PC-9 (cell line): ENCODE results near the gene CD24. TPM values are rescaled to one million over a fixed set of nuclear protein-coding genes. Genes with fewer than 3 reads are reported as not detected.
"Not testable (repeated sequence)": the region's sequence is repeated elsewhere in the genome, so short reads cannot be mapped to it uniquely, and the experiment has no call there.

Experiments used
- Bru-seq: library from RNA; stranded (reverse); fragments of 400-500 nt; gene quantifications from one replicate; lab custom pipeline; 2021; lab: Mats Ljungman, UMichigan
- BruChase-seq, 2 experiments: library from RNA; stranded (reverse); fragments of 400-500 nt; gene quantifications; one replicate each; lab custom pipeline; 2021; lab: Mats Ljungman, UMichigan
- BruUV-seq: library from RNA; stranded (reverse); fragments of 400-500 nt; replicated peaks from 2 replicates; lab custom pipeline; 2021; lab: Mats Ljungman, UMichigan
- CTCF ChIA-PET: fragments of 300-600 bp; sonication (Branson Sonifier 250); formaldehyde crosslinking; loops from one replicate; lab custom pipeline; 2022; ENCODE audit warnings: antibody characterized with exemption; lab: Charles Lee
- POLR2A ChIA-PET: fragments of 300-600 bp; sonication (Branson Sonifier 250); formaldehyde crosslinking; loops from one replicate; lab custom pipeline; 2022; ENCODE audit warnings: antibody characterized with exemption; ENCODE audit not compliant: unreplicated experiment; lab: Charles Lee
- DNase-seq, 2 experiments: peaks; one replicate each; pipeline versions ENCODE4 v3.0.0 to v3.0.0-alpha.2; 2015 to 2022; ENCODE audit warnings: mixed read lengths in 1 of 2
- H2AFZ ChIP-seq: fragments of 200-600 bp; sonication (generic); 2 replicates; pipeline ENCODE4 v1.8.1; 2017; ENCODE audit warnings: antibody characterized with exemption
- H3F3A ChIP-seq: fragments of 200-600 bp; sonication (generic); 2 replicates; pipeline ENCODE4 v1.8.1; 2017; ENCODE audit warnings: antibody characterized with exemption, mild to moderate bottlenecking, low read depth; ENCODE audit not compliant: insufficient read depth
- H3K27ac ChIP-seq: fragments of 200-600 bp; sonication (generic); 2 replicates; pipeline ENCODE4 v1.6.1; 2016; ENCODE audit warnings: mixed run types
- H3K27me3 ChIP-seq: fragments of 200-600 bp; sonication (generic); 2 replicates; pipeline ENCODE4 v1.6.1; 2016; ENCODE audit warnings: low read depth, mixed run types; ENCODE audit not compliant: insufficient read depth
- H3K36me3 ChIP-seq: fragments of 200-600 bp; sonication (generic); 2 replicates; pipeline ENCODE4 v1.6.1; 2016; ENCODE audit warnings: low read depth, mixed run types
- H3K4me1 ChIP-seq: fragments of 200-600 bp; sonication (generic); replicated peaks from 2 replicates; pipeline ENCODE4 v1.6.1; 2016; ENCODE audit warnings: mixed run types; ENCODE audit not compliant: insufficient read depth
- H3K4me2 ChIP-seq: fragments of 200-600 bp; sonication (generic); 2 replicates; pipeline ENCODE4 v1.6.1; 2017; ENCODE audit warnings: mixed run types
- H3K4me3 ChIP-seq: fragments of 200-600 bp; sonication (generic); 2 replicates; pipeline ENCODE4 v1.6.1; 2016; ENCODE audit warnings: mixed run types
- H3K79me2 ChIP-seq: fragments of 200-600 bp; sonication (generic); 2 replicates; pipeline ENCODE4 v1.6.1; 2017; ENCODE audit warnings: low read depth, mixed run types
- H3K9me2 ChIP-seq: fragments of 200-600 bp; sonication (generic); 2 replicates; pipeline ENCODE4 v1.8.1; 2017; ENCODE audit warnings: mild to moderate bottlenecking; ENCODE audit not compliant: insufficient read depth
- H3K9me3 ChIP-seq: fragments of 200-600 bp; sonication (generic); 2 replicates; pipeline ENCODE4 v1.8.1; 2016; ENCODE audit warnings: low read depth; ENCODE audit not compliant: insufficient read depth
- H4K20me1 ChIP-seq: fragments of 200-600 bp; sonication (generic); 2 replicates; pipeline ENCODE4 v1.8.1; 2017; ENCODE audit not compliant: insufficient read depth
- EZH2 ChIP-seq: fragments of 200-600 bp; sonication (generic); IDR thresholded peaks from 2 replicates; pipeline ENCODE4 v1.8.0; 2017; ENCODE audit warnings: antibody characterized with exemption, low read depth
- intact Hi-C: fragments of 100-400 bp; cut with micrococcal nuclease; formaldehyde crosslinking; loops from one replicate; pipeline ENCODE4 v1.10.0; 2022; ENCODE audit not compliant: unreplicated experiment
- long read RNA-seq: library from polyadenylated mRNA; stranded (forward); transcript quantifications from one replicate; pipeline ENCODE4 v2.0.0, GENCODE V29; 2022
- total RNA-seq: library from RNA; stranded (reverse); gene quantifications from 2 replicates; pipeline ENCODE4 v1.2.3, GENCODE V29; 2021
- TF ChIP-seq, protein P1 (sequence below): fragments of 200-600 bp; sonication (generic); conservative IDR thresholded peaks from 2 replicates; pipeline ENCODE4 v1.6.1; 2017; ENCODE audit warnings: mixed run types, antibody characterized with exemption, mild to moderate bottlenecking, moderate library complexity

CD24 gene, protein sequence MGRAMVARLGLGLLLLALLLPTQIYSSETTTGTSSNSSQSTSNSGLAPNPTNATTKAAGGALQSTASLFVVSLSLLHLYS
- total RNA-seq (93.4 and 145 TPM in 2 replicates), Bru-seq, nascent RNA (percentile 87 among the genes with signal in this experiment), BruChase-seq, experiment 1, labeled RNA remaining after a 2-hour chase (percentile 100 among the genes with signal in this experiment), BruChase-seq, experiment 2, labeled RNA remaining after a 6-hour chase (percentile 99 among the genes with signal in this experiment)
- long read RNA-seq, transcript CD24-204 (3 exons, 2,513 nt) = minor isoform, 5 of 242 reads
- long read RNA-seq, transcript CD24-201 (2 exons, 2,180 nt) = major isoform, 50 of 242 reads
- long read RNA-seq, partial matches to known transcripts = 0 of 242 reads
- long read RNA-seq, other reads (novel, unspliced or antisense) = 186 of 242 reads

DNA sequence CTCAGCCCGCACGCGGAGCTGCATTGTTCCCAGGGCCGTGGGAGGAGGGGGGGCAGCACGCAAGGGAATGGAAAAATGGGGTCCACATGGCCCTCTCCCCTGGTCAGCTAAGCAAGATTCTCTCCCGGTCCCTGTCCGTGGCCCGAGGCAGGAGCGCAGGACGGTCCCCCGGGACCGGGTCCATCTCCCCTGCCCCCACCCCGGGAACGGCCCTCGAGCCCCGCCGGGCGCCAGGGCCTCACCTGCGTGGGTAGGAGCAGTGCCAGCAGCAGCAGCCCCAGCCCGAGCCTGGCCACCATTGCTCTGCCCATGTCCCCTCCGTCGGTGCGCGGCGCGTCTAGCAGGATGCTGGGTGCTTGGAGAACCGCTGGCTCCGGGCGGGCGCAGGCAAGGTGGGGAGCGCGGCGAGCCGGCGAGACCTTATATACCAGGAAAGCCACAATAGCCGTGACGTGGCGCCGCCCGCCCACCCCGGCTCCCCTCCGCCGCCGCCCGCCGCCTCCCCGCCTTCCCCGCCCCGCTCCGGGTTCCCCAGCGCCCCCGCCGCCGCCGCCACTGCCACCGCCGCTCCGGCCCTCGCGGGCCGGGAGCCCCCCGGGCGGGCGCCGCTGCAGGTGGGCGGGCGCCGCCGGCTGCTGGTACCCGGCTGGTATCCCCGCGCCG is at the start of gene CD24:
CD24 (minus strand) TSS at position 394 of the 663 bp plus-strand sequence; CDS start at position 311, 83 bp downstream.
- Histone ChIP-seq H3K27me3 (no peaks in the 10 kb centered on the region), H3K4me2 (peak within 1 kb of the TSS; percentile 83), H3K36me3 (no peaks in the 10 kb centered on the region; the same call in 1 of the 2 replicates), H3K27ac (peak within 1 kb of the TSS; percentile 71), H4K20me1 (no peaks in the 10 kb centered on the region), H3K4me1 (peaks cover 14% of the 10 kb centered on the region), H2AFZ (peak within 1 kb of the TSS; percentile 80), H3F3A (peaks cover 7% of the 10 kb centered on the region; the same call in 1 of the 2 replicates), H3K9me2 (no peaks in the 10 kb centered on the region), H3K9me3 (no peaks in the 10 kb centered on the region), H3K79me2 (peaks cover 20% of the 10 kb centered on the region; the same call in 1 of the 2 replicates), H3K4me3 (peak within 1 kb of the TSS; percentile 88)
- peak; percentile 53 to 80 for DNase-seq
- BruUV-seq = no TSS peak
- ChIA-PET POLR2A (interaction anchor here (0.6 to 0.7 kb wide), 4 partner anchors 61 to 365 kb away, joined by 4 to 18 read pairs (median 5); no protein-coding TSS in a partner anchor), CTCF (no interaction called here)
- intact Hi-C loops = loop anchor here (1.0 to 5.0 kb wide), 4 partner anchors 61 to 345 kb away; partner anchors contain the start of genes QRSL1 and RTN4IP1
- TF ChIP-seq EZH2 = no peak
- TF ChIP-seq, protein P1, sequence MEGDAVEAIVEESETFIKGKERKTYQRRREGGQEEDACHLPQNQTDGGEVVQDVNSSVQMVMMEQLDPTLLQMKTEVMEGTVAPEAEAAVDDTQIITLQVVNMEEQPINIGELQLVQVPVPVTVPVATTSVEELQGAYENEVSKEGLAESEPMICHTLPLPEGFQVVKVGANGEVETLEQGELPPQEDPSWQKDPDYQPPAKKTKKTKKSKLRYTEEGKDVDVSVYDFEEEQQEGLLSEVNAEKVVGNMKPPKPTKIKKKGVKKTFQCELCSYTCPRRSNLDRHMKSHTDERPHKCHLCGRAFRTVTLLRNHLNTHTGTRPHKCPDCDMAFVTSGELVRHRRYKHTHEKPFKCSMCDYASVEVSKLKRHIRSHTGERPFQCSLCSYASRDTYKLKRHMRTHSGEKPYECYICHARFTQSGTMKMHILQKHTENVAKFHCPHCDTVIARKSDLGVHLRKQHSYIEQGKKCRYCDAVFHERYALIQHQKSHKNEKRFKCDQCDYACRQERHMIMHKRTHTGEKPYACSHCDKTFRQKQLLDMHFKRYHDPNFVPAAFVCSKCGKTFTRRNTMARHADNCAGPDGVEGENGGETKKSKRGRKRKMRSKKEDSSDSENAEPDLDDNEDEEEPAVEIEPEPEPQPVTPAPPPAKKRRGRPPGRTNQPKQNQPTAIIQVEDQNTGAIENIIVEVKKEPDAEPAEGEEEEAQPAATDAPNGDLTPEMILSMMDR = no peak

DNA sequence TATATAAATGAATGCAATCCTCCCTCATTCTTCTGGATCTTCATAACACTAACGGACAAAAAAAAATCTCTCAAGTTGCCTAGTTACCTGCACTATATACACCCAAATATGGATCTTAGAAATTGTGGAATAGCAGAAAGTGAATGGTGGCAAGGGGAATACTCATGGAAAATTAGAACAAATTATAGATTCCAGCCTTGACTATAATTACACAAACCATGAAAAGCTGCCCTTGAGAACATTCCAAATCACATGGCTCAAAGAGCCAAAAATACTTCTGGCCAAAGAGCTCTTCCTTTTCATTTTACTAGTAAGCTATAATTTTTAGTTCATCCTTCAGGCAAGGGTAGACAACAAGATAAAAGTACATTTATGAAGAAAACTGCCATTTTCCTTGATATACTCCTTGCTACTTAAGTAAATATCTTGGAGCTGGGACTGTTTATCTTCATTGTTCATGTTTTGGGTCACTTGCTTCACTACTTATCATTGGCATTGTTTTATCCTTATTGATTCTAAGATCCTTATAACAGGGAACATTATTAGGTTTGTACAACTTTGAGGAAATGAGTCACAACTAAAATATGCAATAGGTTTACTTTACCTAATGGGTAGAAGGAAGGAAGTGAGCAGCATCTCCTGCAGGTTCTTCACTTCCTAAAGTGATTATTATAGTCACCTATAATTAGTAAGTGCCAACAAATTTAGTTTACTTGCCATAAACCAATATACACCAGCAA is 47.1 kb upstream of the CD24 start:
- H3K27me3 ChIP-seq = no peaks in the 10 kb centered on the region
- peak overlapping the region; percentile 7; the same call in 1 of the 2 replicates for H3K4me2 ChIP-seq
- H2AFZ ChIP-seq = no peak overlapping the region; the same call in 1 of the 2 replicates
- no peak overlapping the region for H3K27ac ChIP-seq
- no peaks in the 10 kb centered on the region; the same call in 1 of the 2 replicates for H3F3A ChIP-seq
- no peak for TF ChIP-seq EZH2
- TF ChIP-seq, protein P1 = no peak
- no peak overlapping the region for H3K4me3 ChIP-seq
- peak in 1 of 2 experiments; percentile 79 for DNase-seq
- BruUV-seq = no TSS peak
- ChIA-PET POLR2A (no interaction called here), CTCF (no interaction called here)
- no peaks in the 10 kb centered on the region for H3K9me3 ChIP-seq
- H3K9me2 ChIP-seq = no peaks in the 10 kb centered on the region
- intact Hi-C loops = no loop called here
- peaks cover 10% of the 10 kb centered on the region for H3K4me1 ChIP-seq
- H3K79me2 ChIP-seq = no peaks in the 10 kb centered on the region
- H3K36me3 ChIP-seq = no peaks in the 10 kb centered on the region
- H4K20me1 ChIP-seq = no peaks in the 10 kb centered on the region

DNA sequence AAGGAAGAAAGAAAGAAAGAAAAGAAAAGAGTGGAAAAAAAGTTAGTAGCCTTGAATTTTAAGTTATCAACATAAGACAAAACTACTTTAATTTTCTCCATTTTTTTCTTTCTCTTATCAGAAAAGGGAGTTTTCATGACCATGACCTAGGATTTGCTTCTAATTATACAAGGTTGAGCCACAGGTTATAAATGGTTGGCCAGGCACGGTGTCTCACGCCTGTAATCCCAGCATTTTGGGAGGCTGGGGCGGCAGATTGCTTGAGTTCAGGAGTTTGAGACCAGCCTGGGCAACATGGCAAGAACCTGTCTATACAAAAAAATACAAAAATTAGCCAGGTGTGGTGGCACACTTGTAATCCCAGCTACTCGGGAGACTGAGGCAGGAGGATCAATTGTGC is 45.7 kb upstream of the CD24 start:
- intact Hi-C loops = no loop called here
- no TSS peak for BruUV-seq
- TF ChIP-seq EZH2 = no peak
- TF ChIP-seq, protein P1 = no peak
- Histone ChIP-seq H3K27me3 (no peaks in the 10 kb centered on the region), H3K36me3 (no peaks in the 10 kb centered on the region), H3K4me2 (no peak overlapping the region), H3F3A (no peaks in the 10 kb centered on the region; the same call in 1 of the 2 replicates), H2AFZ (no peak overlapping the region), H3K9me3 (no peaks in the 10 kb centered on the region), H3K4me3 (no peak overlapping the region), H3K9me2 (no peaks in the 10 kb centered on the region), H3K27ac (no peak overlapping the region), H3K4me1 (peaks cover 10% of the 10 kb centered on the region), H3K79me2 (no peaks in the 10 kb centered on the region), H4K20me1 (no peaks in the 10 kb centered on the region)
- CTCF ChIA-PET = no interaction called here
- POLR2A ChIA-PET = no interaction called here
- DNase-seq = no peak

DNA sequence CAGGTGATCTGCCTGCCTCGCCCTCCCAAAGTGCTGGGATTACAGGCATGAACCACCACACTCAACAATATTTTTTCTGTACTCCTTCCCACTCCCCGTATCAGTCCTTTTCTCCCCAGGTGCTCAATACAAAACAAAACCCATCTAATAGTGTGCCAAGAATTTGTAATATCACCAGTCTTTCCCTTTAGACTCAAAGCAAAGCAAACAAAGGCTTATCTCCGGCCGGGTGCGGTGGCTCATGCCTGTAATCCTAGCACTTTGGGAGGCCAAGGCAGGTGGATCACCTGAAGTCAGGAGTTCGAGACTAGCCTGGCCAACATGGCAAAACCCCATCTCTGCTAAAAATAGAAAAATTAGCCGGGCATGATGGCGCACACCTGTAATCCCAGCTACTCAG is 45.1 kb upstream of the CD24 start:
- POLR2A ChIA-PET, H3K27ac ChIP-seq, CTCF ChIA-PET, H3K79me2 ChIP-seq, H3K36me3 ChIP-seq, H3K4me1 ChIP-seq, H3F3A ChIP-seq, H3K27me3 ChIP-seq, H3K4me2 ChIP-seq, BruUV-seq, H3K9me2 ChIP-seq, intact Hi-C loops, H3K4me3 ChIP-seq, DNase-seq, H3K9me3 ChIP-seq, H4K20me1 ChIP-seq, H2AFZ ChIP-seq: not testable (repeated sequence)
